Nucleus accumbens (tissue), 56 donors: ENCODE measurements around the gene RRP1.
A peak's percentile ranks its signal among the peaks of the same experiment; 100 is the strongest.

Source experiments
- DNase-seq, 56 donors: peaks; one replicate each; lab custom pipeline; 2025; lab: John Stamatoyannopoulos, UW

Gene RRP1

GRCh38 chr21:43789276-43790009, at the start of gene RRP1:
TSS of gene RRP1 (plus strand) at chr21:43789577. CDS start at chr21:43789630, 53 bp downstream.
- DNase-seq: peak; percentile 33 to 94 (median 85)

- DNase-seq: peak in 1 of 56 donors; percentile 24
These were observed 49.5 kb upstream of the RRP1 start for GRCh38 chr21:43739621-43740435.

- peak in 44 of 56 donors; percentile 27 to 85 (median 51) for DNase-seq
These were observed 48.8 kb upstream of the RRP1 start for GRCh38 chr21:43740497-43741156.

GRCh38 chr21:43741423-43742096, 47.8 kb upstream of the RRP1 start:
- DNase-seq: no peak

- no peak for DNase-seq
These were observed 45.4 kb upstream of the RRP1 start for GRCh38 chr21:43743947-43744346.

GRCh38 chr21:43744725-43745124, 44.7 kb upstream of the RRP1 start:
- no peak for DNase-seq

- DNase-seq: no peak
These were observed 43.4 kb upstream of the RRP1 start for GRCh38 chr21:43745772-43746517.

GRCh38 chr21:43748622-43749021, 40.8 kb upstream of the RRP1 start:
- no peak for DNase-seq

- DNase-seq: no peak
These were observed 39.6 kb upstream of the RRP1 start for GRCh38 chr21:43749651-43750262.

- DNase-seq: no peak
These were observed 38.9 kb upstream of the RRP1 start for GRCh38 chr21:43750339-43751033.

- DNase-seq: no peak
These were observed 37.3 kb upstream of the RRP1 start for GRCh38 chr21:43751955-43752591.

GRCh38 chr21:43752758-43753438, 36.5 kb upstream of the RRP1 start:
- no peak for DNase-seq

- DNase-seq: no peak
These were observed 36.0 kb upstream of the RRP1 start for GRCh38 chr21:43753439-43753799.

- DNase-seq: peak in 2 of 56 donors; percentile 21 to 23
These were observed 34.2 kb upstream of the RRP1 start for GRCh38 chr21:43754948-43755781.

- no peak for DNase-seq
These were observed 33.4 kb upstream of the RRP1 start for GRCh38 chr21:43755820-43756594.

- peak in 10 of 56 donors; percentile 6 to 51 (median 25) for DNase-seq
These were observed 31.8 kb upstream of the RRP1 start for GRCh38 chr21:43757601-43758000.
